ENCODE results near the gene TSHZ1.

- no peak for TF ChIP-seq EZH2 (IDR thresholded peaks at IDR 0.05; ENCODE audit: insufficient read depth, poor library complexity, severe bottlenecking)
- TF ChIP-seq EZH2phosphoT487 (IDR thresholded peaks at IDR 0.05; ENCODE audit: insufficient read depth, low read depth): no peak
These were observed 3.1 kb upstream of the TSHZ1 start for GRCh38 chr18:75207310-75208154.
